SU-DHL-6 (cell line): Measurements from ENCODE around the gene SH3TC2.

Source experiments
- H2AFZ ChIP-seq: fragments of 200-600 bp; sonication (generic); 2 replicates; pipeline ENCODE4 v1.6.1; 2014; ENCODE audit warnings: low read depth, mild to moderate bottlenecking, moderate library complexity, mixed read lengths, antibody characterized with exemption, low read length; ENCODE audit not compliant: severe bottlenecking
- H3F3A ChIP-seq: fragments of 200-600 bp; shearing (Covaris generic); 2 replicates; pipeline ENCODE4 v1.6.0; 2016; ENCODE audit warnings: antibody characterized with exemption, mild to moderate bottlenecking; ENCODE audit not compliant: insufficient read depth
- H3K27ac ChIP-seq: fragments of 200-600 bp; sonication (generic); 2 replicates; pipeline ENCODE4 v1.5.1; 2016; ENCODE audit warnings: low read depth, mild to moderate bottlenecking, low read length, moderate library complexity, mixed read lengths
- H3K27me3 ChIP-seq: fragments of 200-600 bp; sonication (generic), shearing (Covaris generic); 2 replicates; pipeline ENCODE4 v1.6.0; 2014; ENCODE audit warnings: mild to moderate bottlenecking, low read length
- H3K36me3 ChIP-seq: fragments of 200-600 bp; sonication (generic); 2 replicates; pipeline ENCODE4 v1.6.1; 2014; ENCODE audit warnings: mild to moderate bottlenecking, low read length, mixed read lengths
- H3K4me2 ChIP-seq: fragments of 300-600, 200-600 bp; shearing (Covaris generic), sonication (generic); 2 replicates; pipeline ENCODE4 v1.6.0; 2014; ENCODE audit warnings: low read length, low read depth, mild to moderate bottlenecking; ENCODE audit not compliant: poor library complexity, severe bottlenecking
- H3K4me3 ChIP-seq: fragments of 200-600 bp; sonication (generic); 2 replicates; pipeline ENCODE4 v1.5.1; 2014; ENCODE audit warnings: antibody characterized with exemption, low read length, mild to moderate bottlenecking, mixed read lengths; ENCODE audit not compliant: insufficient read depth, poor library complexity, severe bottlenecking
- H3K79me2 ChIP-seq: fragments of 200-600 bp; sonication (generic); 2 replicates; pipeline ENCODE4 v1.6.1; 2014; ENCODE audit warnings: mild to moderate bottlenecking, low read length, moderate library complexity; ENCODE audit not compliant: insufficient read depth
- H3K9ac ChIP-seq: fragments of 200-600 bp; sonication (generic); 2 replicates; pipeline ENCODE4 v1.7.0; 2014; ENCODE audit warnings: mild to moderate bottlenecking, low read length
- H3K9me2 ChIP-seq: fragments of 200-600 bp; sonication (generic); replicated peaks from 2 replicates; pipeline ENCODE4 v1.6.1; 2014; ENCODE audit warnings: low read length; ENCODE audit not compliant: insufficient read depth
- H3K9me3 ChIP-seq: fragments of 200-600 bp; sonication (generic); 2 replicates; pipeline ENCODE4 v1.6.1; 2014; ENCODE audit warnings: low read length, mixed read lengths; ENCODE audit not compliant: insufficient read depth
- H4K20me1 ChIP-seq: fragments of 200-600 bp; sonication (generic); 2 replicates; pipeline ENCODE4 v1.6.1; 2014; ENCODE audit warnings: low read depth, mild to moderate bottlenecking, antibody characterized with exemption, low read length, moderate library complexity, mixed read lengths
- CTCF ChIP-seq: fragments of 200-600 bp; sonication (generic); IDR thresholded peaks from one replicate; pipeline ENCODE4 v1.5.1; 2017; ENCODE audit warnings: antibody characterized with exemption, mild to moderate bottlenecking, low read length, moderate library complexity; ENCODE audit not compliant: insufficient read depth, poor library complexity, severe bottlenecking
- EZH2phosphoT487 ChIP-seq: fragments of 200-600 bp; sonication (generic), shearing (Covaris generic); conservative IDR thresholded peaks from 2 replicates; pipeline ENCODE4 v1.6.1; 2018; ENCODE audit warnings: mild to moderate bottlenecking, antibody characterized with exemption, low read length, moderate library complexity, mixed read lengths

Gene SH3TC2

GRCh38 chr5:148991566-148991965, 71.3 kb downstream of the SH3TC2 start:
- H3F3A ChIP-seq = no peaks in the 10 kb centered on the region
- no peaks in the 10 kb centered on the region for H3K79me2 ChIP-seq
- H3K36me3 ChIP-seq = no peaks in the 10 kb centered on the region
- no peaks in the 10 kb centered on the region for H3K9me2 ChIP-seq
- H4K20me1 ChIP-seq = no peaks in the 10 kb centered on the region
- H3K4me3 ChIP-seq = no peak overlapping the region
- H2AFZ ChIP-seq = no peak overlapping the region
- no peaks in the 10 kb centered on the region for H3K9me3 ChIP-seq
- no peak overlapping the region for H3K27ac ChIP-seq
- H3K9ac ChIP-seq = no peak overlapping the region
- TF ChIP-seq EZH2phosphoT487 = no peak
- TF ChIP-seq CTCF = no peak
- no peaks in the 10 kb centered on the region for H3K27me3 ChIP-seq
- no peak overlapping the region for H3K4me2 ChIP-seq

- TF ChIP-seq CTCF = no peak
- Histone ChIP-seq H3K27ac (no peak overlapping the region), H3K9me3 (no peaks in the 10 kb centered on the region)
Observed at GRCh38 chr5:148990817-148991216, 72.0 kb downstream of the SH3TC2 start.

GRCh38 chr5:148989567-148989966, 73.3 kb downstream of the SH3TC2 start:
- no peak overlapping the region for H2AFZ ChIP-seq
- H4K20me1 ChIP-seq = no peaks in the 10 kb centered on the region
- no peaks in the 10 kb centered on the region for H3K36me3 ChIP-seq
- H3K9me2 ChIP-seq = no peaks in the 10 kb centered on the region
- H3K9me3 ChIP-seq = no peaks in the 10 kb centered on the region
- no peak overlapping the region for H3K4me3 ChIP-seq
- no peak overlapping the region for H3K27ac ChIP-seq
- H3K79me2 ChIP-seq = no peaks in the 10 kb centered on the region
- TF ChIP-seq EZH2phosphoT487 (no peak), CTCF (no peak)
- no peak overlapping the region for H3K9ac ChIP-seq
- no peaks in the 10 kb centered on the region for H3K27me3 ChIP-seq
- no peak overlapping the region for H3K4me2 ChIP-seq
- no peaks in the 10 kb centered on the region for H3F3A ChIP-seq

More at GRCh38 chr5:148990817-148991216, 72.0 kb downstream of the SH3TC2 start:
- H3K9ac ChIP-seq = no peak overlapping the region
- H3F3A ChIP-seq = no peaks in the 10 kb centered on the region
- H3K36me3 ChIP-seq = no peaks in the 10 kb centered on the region
- H3K4me3 ChIP-seq = no peak overlapping the region
- H2AFZ ChIP-seq = no peak overlapping the region
- H3K27me3 ChIP-seq = no peaks in the 10 kb centered on the region
- no peaks in the 10 kb centered on the region for H3K79me2 ChIP-seq
- no peaks in the 10 kb centered on the region for H3K9me2 ChIP-seq
- no peak overlapping the region for H3K4me2 ChIP-seq
- H4K20me1 ChIP-seq = no peaks in the 10 kb centered on the region

GRCh38 chr5:148988328-148988727, 74.5 kb downstream of the SH3TC2 start:
- no peaks in the 10 kb centered on the region for H3K9me2 ChIP-seq
- H3K27me3 ChIP-seq = no peaks in the 10 kb centered on the region
- H3K9ac ChIP-seq = no peak overlapping the region
- H3K79me2 ChIP-seq = no peaks in the 10 kb centered on the region
- H4K20me1 ChIP-seq = no peaks in the 10 kb centered on the region
- H3F3A ChIP-seq = no peaks in the 10 kb centered on the region
- no peaks in the 10 kb centered on the region for H3K36me3 ChIP-seq
- no peak overlapping the region for H3K4me2 ChIP-seq
- H3K27ac ChIP-seq = no peak overlapping the region
- H3K9me3 ChIP-seq = no peaks in the 10 kb centered on the region
- no peak overlapping the region for H2AFZ ChIP-seq
- TF ChIP-seq EZH2phosphoT487 (no peak), CTCF (no peak)
- H3K4me3 ChIP-seq = no peak overlapping the region
